Right lobe of liver (tissue), 4 donors: Measurements from ENCODE around the gene TP53BP1.

ENCODE experiments used
- CTCF ChIP-seq, 4 donors: fragments of 200-600 bp in 3 of 4; fragments of 450-650 bp in 1 of 4; IDR thresholded peaks; one replicate each; pipeline versions ENCODE4 v1.5.1 to v1.8.0; 2016 to 2022; ENCODE audit warnings: antibody characterized with exemption in 4 of 4, mild to moderate bottlenecking in 2 of 4
- POLR2A ChIP-seq: fragments of 450-650 bp; IDR thresholded peaks from one replicate; pipeline ENCODE4 v1.6.1; 2017; ENCODE audit warnings: antibody characterized with exemption, mild to moderate bottlenecking
- donor health status: DM: no; HTN: no; CAD: no.
- donor health status: DM: no; HTN: no; CAD: no.
- donor health status: DM: no; HTN: yes; CAD: no.

DNA sequence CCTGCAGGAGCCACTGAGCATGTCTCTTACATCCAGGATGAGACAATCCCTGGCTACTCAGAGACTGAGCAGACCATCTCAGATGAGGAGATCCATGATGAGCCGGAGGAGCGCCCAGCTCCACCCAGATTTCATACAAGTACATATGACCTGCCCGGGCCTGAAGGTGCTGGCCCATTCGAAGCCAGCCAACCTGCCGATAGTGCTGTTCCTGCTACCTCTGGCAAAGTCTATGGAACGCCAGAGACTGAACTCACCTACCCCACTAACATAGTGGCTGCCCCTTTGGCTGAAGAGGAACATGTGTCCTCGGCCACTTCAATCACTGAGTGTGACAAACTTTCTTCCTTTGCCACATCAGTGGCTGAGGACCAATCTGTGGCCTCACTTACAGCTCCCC, 30.7 kb upstream of the TP53BP1 start:
- TF ChIP-seq POLR2A (no peak), CTCF (IDR thresholded peaks at IDR 0.05) (no peak)
